Astrocyte (in vitro differentiated cells and primary cell): ENCODE results near the gene WWTR1. TPM values are rescaled to one million over a fixed set of nuclear protein-coding genes. Genes with fewer than 3 reads are reported as not detected.

Source experiments
- DNase-seq: peaks from one replicate; pipeline ENCODE4 v3.0.0-alpha.2; 2010; ENCODE audit warnings: low read depth
- FAIRE-seq: peaks from 2 replicates; lab custom pipeline; 2011; peaks lifted over from hg19 to GRCh38; lab: Jason Lieb, UNC
- H2AFZ ChIP-seq: 2 replicates; pipeline ENCODE4 v1.6.0; 2012; ENCODE audit warnings: low read depth, low read length, inconsistent platforms
- H3K27ac ChIP-seq: 2 replicates; pipeline ENCODE4 v1.5.1; 2011; ENCODE audit warnings: low read depth, low read length, inconsistent platforms
- H3K27me3 ChIP-seq: 2 replicates; pipeline ENCODE4 v1.6.0; 2011; ENCODE audit warnings: low read length, inconsistent platforms; ENCODE audit not compliant: insufficient read depth
- H3K36me3 ChIP-seq: 2 replicates; pipeline ENCODE4 v1.5.1; 2011; ENCODE audit warnings: low read length, inconsistent platforms; ENCODE audit not compliant: insufficient read depth
- H3K4me1 ChIP-seq: 2 replicates; pipeline ENCODE4 v1.5.1; 2011; ENCODE audit warnings: low read length, inconsistent platforms; ENCODE audit not compliant: insufficient read depth
- H3K4me2 ChIP-seq: 2 replicates; pipeline ENCODE4 v1.6.0; 2012; ENCODE audit warnings: low read length, inconsistent platforms
- H3K4me3 ChIP-seq: 2 replicates; pipeline ENCODE4 v1.5.1; 2011; ENCODE audit warnings: low read depth, mild to moderate bottlenecking, low read length, inconsistent platforms; ENCODE audit not compliant: insufficient read depth
- H3K79me2 ChIP-seq: 2 replicates; pipeline ENCODE4 v1.6.0; 2012; ENCODE audit warnings: mild to moderate bottlenecking, low read length, inconsistent platforms; ENCODE audit not compliant: insufficient read depth
- H3K9ac ChIP-seq: 2 replicates; pipeline ENCODE4 v1.6.0; 2012; ENCODE audit warnings: mild to moderate bottlenecking, low read length, inconsistent platforms
- H3K9me3 ChIP-seq: 2 replicates; pipeline ENCODE4 v1.5.1; 2012; ENCODE audit warnings: low read depth, mild to moderate bottlenecking, low read length, inconsistent platforms; ENCODE audit not compliant: insufficient read depth
- H4K20me1 ChIP-seq: 2 replicates; pipeline ENCODE4 v1.6.0; 2012; ENCODE audit warnings: low read length, inconsistent platforms; ENCODE audit not compliant: insufficient read depth
- H3K27ac Mint-ChIP-seq: one replicate; pipeline ENCODE4 v1.8.0; 2021; ENCODE audit warnings: mild to moderate bottlenecking, mixed read lengths; ENCODE audit not compliant: unreplicated experiment
- H3K27me3 Mint-ChIP-seq: one replicate; pipeline ENCODE4 v1.8.0; 2021; ENCODE audit warnings: low read depth, mixed read lengths; ENCODE audit not compliant: unreplicated experiment
- H3K36me3 Mint-ChIP-seq: one replicate; pipeline ENCODE4 v1.8.0; 2021; ENCODE audit warnings: low read depth, mixed read lengths; ENCODE audit not compliant: unreplicated experiment
- H3K4me1 Mint-ChIP-seq: one replicate; pipeline ENCODE4 v1.8.0; 2021; ENCODE audit warnings: low read depth, mixed read lengths; ENCODE audit not compliant: unreplicated experiment
- H3K4me3 Mint-ChIP-seq: one replicate; pipeline ENCODE4 v1.8.0; 2021; ENCODE audit warnings: mild to moderate bottlenecking, moderate library complexity, mixed read lengths; ENCODE audit not compliant: unreplicated experiment
- H3K9me3 Mint-ChIP-seq: one replicate; pipeline ENCODE4 v1.8.0; 2021; ENCODE audit warnings: mild to moderate bottlenecking, mixed read lengths; ENCODE audit not compliant: unreplicated experiment
- CTCF ChIP-seq: IDR thresholded peaks from 2 replicates; pipeline ENCODE4 v1.5.1; 2011; ENCODE audit warnings: low read depth, mild to moderate bottlenecking, inconsistent platforms, low read length, moderate library complexity; ENCODE audit not compliant: insufficient read depth
- EZH2 ChIP-seq: IDR thresholded peaks from 2 replicates; pipeline ENCODE4 v1.6.1; 2012; ENCODE audit warnings: mild to moderate bottlenecking, low read length, inconsistent platforms; ENCODE audit not compliant: insufficient read depth
- total RNA-seq: library from RNA; stranded (reverse); gene quantifications from 2 replicates; pipeline ENCODE4 v1.2.1, GENCODE V29; 2021

The WWTR1 gene
- total RNA-seq, 1 donor from 2014 or later, result 94.3 TPM

GRCh38 chr3:149536429-149536828 lies 121.4 kb downstream of the WWTR1 start:
- no peak overlapping the region for H2AFZ ChIP-seq
- H4K20me1 ChIP-seq, result peaks cover 5% of the 10 kb centered on the region
- H3K9ac ChIP-seq, result peak overlapping the region; percentile 64
- Mint-ChIP-seq H3K27ac (peak overlapping the region; percentile 94), H3K4me1 (peaks cover 82% of the 10 kb centered on the region), H3K36me3 (peaks cover 2% of the 10 kb centered on the region), H3K4me3 (no peak overlapping the region), H3K27me3 (no peaks in the 10 kb centered on the region), H3K9me3 (no peaks in the 10 kb centered on the region)
- no peaks in the 10 kb centered on the region for H3K27me3 ChIP-seq
- TF ChIP-seq EZH2, result no peak
- H3K4me3 ChIP-seq, result no peak overlapping the region
- H3K36me3 ChIP-seq, result peaks cover 7% of the 10 kb centered on the region
- H3K4me1 ChIP-seq, result peaks cover 63% of the 10 kb centered on the region
- peak overlapping the region; percentile 71 for H3K4me2 ChIP-seq
- peak overlapping the region; percentile 70 for H3K27ac ChIP-seq
- no peaks in the 10 kb centered on the region for H3K9me3 ChIP-seq
- no peak for FAIRE-seq
- peak; percentile 68 for DNase-seq
- peaks cover 81% of the 10 kb centered on the region for H3K79me2 ChIP-seq

GRCh38 chr3:149535333-149535685 lies 122.5 kb downstream of the WWTR1 start:
- no peak for TF ChIP-seq EZH2
- TF ChIP-seq CTCF, result no peak
- no peak for DNase-seq
- Histone ChIP-seq H3K4me1 (peaks cover 54% of the 10 kb centered on the region), H3K79me2 (peaks cover 88% of the 10 kb centered on the region), H4K20me1 (peaks cover 8% of the 10 kb centered on the region), H3K27me3 (no peaks in the 10 kb centered on the region), H3K9ac (peak overlapping the region; percentile 64), H3K36me3 (peaks cover 7% of the 10 kb centered on the region), H3K9me3 (no peaks in the 10 kb centered on the region), H3K4me3 (peak overlapping the region; percentile 22), H3K4me2 (peak overlapping the region; percentile 71), H3K27ac (peak overlapping the region; percentile 70), H2AFZ (no peak overlapping the region)
- no peak overlapping the region for H3K4me3 Mint-ChIP-seq
- H3K9me3 Mint-ChIP-seq, result no peaks in the 10 kb centered on the region
- FAIRE-seq, result no peak
- H3K27ac Mint-ChIP-seq, result peak overlapping the region; percentile 43
- H3K36me3 Mint-ChIP-seq, result no peaks in the 10 kb centered on the region
- peaks cover 74% of the 10 kb centered on the region for H3K4me1 Mint-ChIP-seq
- no peaks in the 10 kb centered on the region for H3K27me3 Mint-ChIP-seq

GRCh38 chr3:149534671-149535332 lies 123.0 kb downstream of the WWTR1 start:
- peaks cover 7% of the 10 kb centered on the region for H3K36me3 ChIP-seq
- peak overlapping the region; percentile 64 for H3K9ac ChIP-seq
- peak overlapping the region; percentile 70 for H3K27ac ChIP-seq
- peaks cover 69% of the 10 kb centered on the region for H3K4me1 Mint-ChIP-seq
- peaks cover 84% of the 10 kb centered on the region for H3K79me2 ChIP-seq
- H4K20me1 ChIP-seq, result peaks cover 8% of the 10 kb centered on the region
- TF ChIP-seq EZH2 (no peak), CTCF (no peak)
- H3K4me3 Mint-ChIP-seq, result peak overlapping the region; percentile 29
- DNase-seq (peak; percentile 89), FAIRE-seq (peak; percentile 64)
- peak overlapping the region; percentile 43 for H3K27ac Mint-ChIP-seq
- no peaks in the 10 kb centered on the region for H3K27me3 ChIP-seq
- no peak overlapping the region for H2AFZ ChIP-seq
- H3K4me3 ChIP-seq, result peak overlapping the region; percentile 22
- no peaks in the 10 kb centered on the region for H3K9me3 ChIP-seq
- no peaks in the 10 kb centered on the region for H3K9me3 Mint-ChIP-seq
- H3K27me3 Mint-ChIP-seq, result no peaks in the 10 kb centered on the region
- peak overlapping the region; percentile 71 for H3K4me2 ChIP-seq
- H3K4me1 ChIP-seq, result peaks cover 49% of the 10 kb centered on the region
- no peaks in the 10 kb centered on the region for H3K36me3 Mint-ChIP-seq
